Keratinocyte (primary cell): ENCODE measurements around the gene ALOX5AP.

ENCODE experiments used
- EZH2 ChIP-seq: IDR thresholded peaks from one replicate; pipeline ENCODE4 v1.6.1; 2012; ENCODE audit warnings: inconsistent platforms, mild to moderate bottlenecking, low read length, moderate library complexity
- TF ChIP-seq, protein P1 (sequence below), 3 experiments: IDR thresholded peaks in 1 of 3; conservative IDR thresholded peaks in 1 of 3; optimal IDR thresholded peaks in 1 of 3; 2 replicates in 2 of 3; 3 replicates in 1 of 3; pipeline versions ENCODE3 to v1.5.1; 2011; ENCODE audit warnings: low read length in 3 of 3, mild to moderate bottlenecking in 3 of 3, moderate library complexity in 2 of 3, control low read depth in 1 of 3, inconsistent platforms in 1 of 3; ENCODE audit not compliant: insufficient read depth in 2 of 3; ENCODE audit errors: extremely low read depth in 1 of 3

DNA sequence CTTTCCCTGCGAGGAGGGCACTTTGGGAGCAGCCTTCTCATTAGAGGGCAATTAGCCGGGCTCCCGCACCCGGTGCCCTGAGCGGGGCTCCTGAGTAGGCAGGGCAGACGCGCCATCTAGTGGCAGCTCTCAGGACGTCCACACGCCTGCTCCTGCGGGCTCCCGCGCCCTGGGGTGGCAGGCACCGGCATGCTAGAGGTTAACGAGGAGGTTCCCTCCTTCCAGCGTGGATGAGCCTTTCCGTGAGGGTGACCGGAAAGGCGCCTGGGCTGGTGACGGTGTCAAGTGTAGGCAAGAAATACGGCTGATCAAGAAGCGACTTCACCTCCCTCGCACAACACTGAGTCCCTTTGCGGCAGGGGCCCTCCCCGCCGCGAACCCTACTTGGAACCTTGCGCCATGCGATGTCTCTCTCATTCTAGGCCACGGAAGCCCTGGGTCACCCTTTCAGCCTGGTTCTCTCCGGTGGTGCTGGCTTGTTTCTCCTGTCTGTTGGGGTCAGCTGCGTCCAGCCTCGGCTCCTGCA, 67.7 kb downstream of the ALOX5AP start:
- TF ChIP-seq, protein P1, sequence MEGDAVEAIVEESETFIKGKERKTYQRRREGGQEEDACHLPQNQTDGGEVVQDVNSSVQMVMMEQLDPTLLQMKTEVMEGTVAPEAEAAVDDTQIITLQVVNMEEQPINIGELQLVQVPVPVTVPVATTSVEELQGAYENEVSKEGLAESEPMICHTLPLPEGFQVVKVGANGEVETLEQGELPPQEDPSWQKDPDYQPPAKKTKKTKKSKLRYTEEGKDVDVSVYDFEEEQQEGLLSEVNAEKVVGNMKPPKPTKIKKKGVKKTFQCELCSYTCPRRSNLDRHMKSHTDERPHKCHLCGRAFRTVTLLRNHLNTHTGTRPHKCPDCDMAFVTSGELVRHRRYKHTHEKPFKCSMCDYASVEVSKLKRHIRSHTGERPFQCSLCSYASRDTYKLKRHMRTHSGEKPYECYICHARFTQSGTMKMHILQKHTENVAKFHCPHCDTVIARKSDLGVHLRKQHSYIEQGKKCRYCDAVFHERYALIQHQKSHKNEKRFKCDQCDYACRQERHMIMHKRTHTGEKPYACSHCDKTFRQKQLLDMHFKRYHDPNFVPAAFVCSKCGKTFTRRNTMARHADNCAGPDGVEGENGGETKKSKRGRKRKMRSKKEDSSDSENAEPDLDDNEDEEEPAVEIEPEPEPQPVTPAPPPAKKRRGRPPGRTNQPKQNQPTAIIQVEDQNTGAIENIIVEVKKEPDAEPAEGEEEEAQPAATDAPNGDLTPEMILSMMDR (optimal IDR thresholded peaks at IDR 0.05 in 1 of 3, IDR thresholded peaks at IDR 0.05 in 1 of 3, conservative IDR thresholded peaks at IDR 0.05 in 1 of 3; ENCODE audit: extremely low read depth in 1 of 3, insufficient read depth in 2 of 3, low read length in 3 of 3): peak; percentile 87 to 97 (median 95)
- no peak for TF ChIP-seq EZH2
